SK-N-SH treated with all-trans-retinoic acid at 6 μM for 48 hours (cell line): ENCODE results near the gene CCDC40.

ENCODE experiments used
- ARNTL ChIP-seq: fragments of 450-650 bp; formaldehyde crosslinking; IDR thresholded peaks from 2 replicates; pipeline ENCODE4 v1.5.0; 2020; ENCODE audit warnings: low read depth, mild to moderate bottlenecking, moderate library complexity, borderline replicate concordance
- PPARA ChIP-seq: fragments of 250-450 bp; sonication (Bioruptor Pico); IDR thresholded peaks from 2 replicates; pipeline ENCODE4 v1.5.0; 2020; ENCODE audit warnings: mild to moderate bottlenecking, borderline replicate concordance
- ZFP30 ChIP-seq: fragments of 450-650 bp; formaldehyde crosslinking; IDR thresholded peaks from 2 replicates; pipeline ENCODE4 v1.5.0; 2022; ENCODE audit warnings: mild to moderate bottlenecking, moderate library complexity

- TF ChIP-seq PPARA (CRISPR knock-in tag), result no peak
- no peak for TF ChIP-seq ZFP30 (CRISPR knock-in tag)
- no peak for TF ChIP-seq ARNTL (CRISPR knock-in tag)
These were observed 10.7 kb downstream of the CCDC40 start for GRCh38 chr17:80047176-80047575.
